Measurements from ENCODE around the gene TIAM2. TPM values are rescaled to one million over a fixed set of nuclear protein-coding genes. Genes with fewer than 3 reads are reported as not detected.

Gene TIAM2
- total and polyA plus RNA-seq, 2 experiments from 2014 or later = 14.2 to 24.4 TPM

DNA sequence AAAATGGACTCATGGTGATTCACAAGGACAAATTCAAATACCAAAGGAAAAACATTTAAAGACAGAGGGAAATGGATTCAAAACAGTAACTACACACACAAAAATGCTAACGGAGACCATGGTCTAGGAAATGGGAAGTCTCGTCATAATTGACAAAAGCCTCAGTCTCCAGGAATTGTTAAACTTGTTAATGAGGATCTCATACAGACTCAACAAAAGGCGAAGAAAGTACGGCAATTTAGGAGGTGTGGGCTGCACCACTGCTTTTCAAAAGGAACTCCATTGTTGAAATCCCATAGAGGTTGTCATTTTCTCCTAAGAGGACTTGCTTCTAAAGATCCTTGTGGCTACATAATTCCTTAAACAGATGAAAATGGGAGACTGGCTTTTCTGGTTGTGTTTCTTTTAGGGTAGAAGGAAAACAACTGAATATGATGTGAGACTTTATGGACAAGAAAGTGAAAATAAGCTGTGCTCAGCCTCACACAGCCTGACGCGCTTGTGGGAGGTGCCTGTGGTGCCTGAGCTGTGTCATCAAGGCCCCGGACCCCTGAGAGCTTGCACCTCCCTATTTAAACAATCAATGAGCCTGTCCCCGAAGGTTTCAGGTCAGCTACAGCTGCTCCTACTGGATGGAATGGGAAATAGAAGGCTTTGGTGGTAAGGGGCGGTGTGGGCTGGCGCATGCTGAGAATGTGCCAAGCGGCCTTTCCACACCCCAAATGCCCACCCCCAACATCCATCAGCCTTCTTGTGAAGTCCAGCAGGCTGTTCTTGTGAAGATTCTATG is 266.2 kb downstream of the TIAM2 start:
- H3K9me3 Mint-ChIP-seq = peaks cover 2% of the 10 kb centered on the region; the same call in 1 of the 3 replicates
- Histone ChIP-seq H3K4me1 (ENCODE audit: insufficient read depth) (peaks cover 21% of the 10 kb centered on the region), H3K36me3 (ENCODE audit: insufficient read depth) (peaks cover 23% of the 10 kb centered on the region), H3K79me2 (replicated peaks; ENCODE audit: insufficient read depth) (peaks cover 9% of the 10 kb centered on the region; the same call in 1 of the 2 replicates), H3K4me2 (no peak overlapping the region), H3K9me2 (ENCODE audit: insufficient read depth) (no peaks in the 10 kb centered on the region), H3K4me3 (no peak overlapping the region), H3K27me3 (ENCODE audit: insufficient read depth) (no peaks in the 10 kb centered on the region), H4K20me1 (replicated peaks; ENCODE audit: insufficient read depth) (no peaks in the 10 kb centered on the region), H3K27ac (ENCODE audit: low read depth) (peak overlapping the region; percentile 51; the same call in 1 of the 2 replicates), H2AFZ (no peak overlapping the region), H3F3A (replicated peaks; ENCODE audit: low read depth) (no peaks in the 10 kb centered on the region)
- ATAC-seq (peak; percentile 95), DNase-seq (ENCODE audit: low spot score) (peak; percentile 83)
- H3K36me3 Mint-ChIP-seq (ENCODE audit: low read depth) = peaks cover 49% of the 10 kb centered on the region
- 0 out of 2 replicates have a peak, but pooled peaks have one; percentile 9 for TF ChIP-seq CREB1 (CRISPR knock-in tag; IDR thresholded peaks at IDR 0.05; ENCODE audit: low read depth)
- no peak for TF ChIP-seq POLR2AphosphoS5 (IDR thresholded peaks at IDR 0.05; ENCODE audit: low read depth)
- no peak for TF ChIP-seq STAT1 (IDR thresholded peaks at IDR 0.05; ENCODE audit: unreplicated experiment)
- TF ChIP-seq, protein P1, sequence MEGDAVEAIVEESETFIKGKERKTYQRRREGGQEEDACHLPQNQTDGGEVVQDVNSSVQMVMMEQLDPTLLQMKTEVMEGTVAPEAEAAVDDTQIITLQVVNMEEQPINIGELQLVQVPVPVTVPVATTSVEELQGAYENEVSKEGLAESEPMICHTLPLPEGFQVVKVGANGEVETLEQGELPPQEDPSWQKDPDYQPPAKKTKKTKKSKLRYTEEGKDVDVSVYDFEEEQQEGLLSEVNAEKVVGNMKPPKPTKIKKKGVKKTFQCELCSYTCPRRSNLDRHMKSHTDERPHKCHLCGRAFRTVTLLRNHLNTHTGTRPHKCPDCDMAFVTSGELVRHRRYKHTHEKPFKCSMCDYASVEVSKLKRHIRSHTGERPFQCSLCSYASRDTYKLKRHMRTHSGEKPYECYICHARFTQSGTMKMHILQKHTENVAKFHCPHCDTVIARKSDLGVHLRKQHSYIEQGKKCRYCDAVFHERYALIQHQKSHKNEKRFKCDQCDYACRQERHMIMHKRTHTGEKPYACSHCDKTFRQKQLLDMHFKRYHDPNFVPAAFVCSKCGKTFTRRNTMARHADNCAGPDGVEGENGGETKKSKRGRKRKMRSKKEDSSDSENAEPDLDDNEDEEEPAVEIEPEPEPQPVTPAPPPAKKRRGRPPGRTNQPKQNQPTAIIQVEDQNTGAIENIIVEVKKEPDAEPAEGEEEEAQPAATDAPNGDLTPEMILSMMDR (conservative IDR thresholded peaks at IDR 0.05; ENCODE audit: low read depth in 2 of 2) = peak; percentile 58 to 62
- no peak for TF ChIP-seq JUNB (IDR thresholded peaks at IDR 0.05; ENCODE audit: unreplicated experiment)
- TF ChIP-seq NANOG (IDR thresholded peaks at IDR 0.05; ENCODE audit: borderline replicate concordance) = no peak
- TF ChIP-seq EZH2phosphoT487 (IDR thresholded peaks at IDR 0.05; ENCODE audit: unreplicated experiment) = no peak
- TF ChIP-seq, protein P2, sequence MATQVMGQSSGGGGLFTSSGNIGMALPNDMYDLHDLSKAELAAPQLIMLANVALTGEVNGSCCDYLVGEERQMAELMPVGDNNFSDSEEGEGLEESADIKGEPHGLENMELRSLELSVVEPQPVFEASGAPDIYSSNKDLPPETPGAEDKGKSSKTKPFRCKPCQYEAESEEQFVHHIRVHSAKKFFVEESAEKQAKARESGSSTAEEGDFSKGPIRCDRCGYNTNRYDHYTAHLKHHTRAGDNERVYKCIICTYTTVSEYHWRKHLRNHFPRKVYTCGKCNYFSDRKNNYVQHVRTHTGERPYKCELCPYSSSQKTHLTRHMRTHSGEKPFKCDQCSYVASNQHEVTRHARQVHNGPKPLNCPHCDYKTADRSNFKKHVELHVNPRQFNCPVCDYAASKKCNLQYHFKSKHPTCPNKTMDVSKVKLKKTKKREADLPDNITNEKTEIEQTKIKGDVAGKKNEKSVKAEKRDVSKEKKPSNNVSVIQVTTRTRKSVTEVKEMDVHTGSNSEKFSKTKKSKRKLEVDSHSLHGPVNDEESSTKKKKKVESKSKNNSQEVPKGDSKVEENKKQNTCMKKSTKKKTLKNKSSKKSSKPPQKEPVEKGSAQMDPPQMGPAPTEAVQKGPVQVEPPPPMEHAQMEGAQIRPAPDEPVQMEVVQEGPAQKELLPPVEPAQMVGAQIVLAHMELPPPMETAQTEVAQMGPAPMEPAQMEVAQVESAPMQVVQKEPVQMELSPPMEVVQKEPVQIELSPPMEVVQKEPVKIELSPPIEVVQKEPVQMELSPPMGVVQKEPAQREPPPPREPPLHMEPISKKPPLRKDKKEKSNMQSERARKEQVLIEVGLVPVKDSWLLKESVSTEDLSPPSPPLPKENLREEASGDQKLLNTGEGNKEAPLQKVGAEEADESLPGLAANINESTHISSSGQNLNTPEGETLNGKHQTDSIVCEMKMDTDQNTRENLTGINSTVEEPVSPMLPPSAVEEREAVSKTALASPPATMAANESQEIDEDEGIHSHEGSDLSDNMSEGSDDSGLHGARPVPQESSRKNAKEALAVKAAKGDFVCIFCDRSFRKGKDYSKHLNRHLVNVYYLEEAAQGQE (IDR thresholded peaks at IDR 0.05; ENCODE audit: unreplicated experiment) = no peak
- no peaks in the 10 kb centered on the region for H3K27me3 Mint-ChIP-seq (ENCODE audit: insufficient read depth, low read depth, poor library complexity)
- peak overlapping the region; percentile 90 for H3K27ac Mint-ChIP-seq
- H3K4me1 Mint-ChIP-seq = peaks cover 35% of the 10 kb centered on the region
- no peak overlapping the region for H3K4me3 Mint-ChIP-seq

- Histone ChIP-seq H2AFZ (no peak overlapping the region), H3K27ac (ENCODE audit: low read depth) (peak overlapping the region; percentile 40; the same call in 1 of the 2 replicates), H3K4me1 (ENCODE audit: insufficient read depth) (peaks cover 21% of the 10 kb centered on the region), H3K79me2 (replicated peaks; ENCODE audit: insufficient read depth) (peaks cover 9% of the 10 kb centered on the region; the same call in 1 of the 2 replicates), H3K4me3 (no peak overlapping the region), H3K9me2 (ENCODE audit: insufficient read depth) (no peaks in the 10 kb centered on the region), H3K36me3 (ENCODE audit: insufficient read depth) (peaks cover 10% of the 10 kb centered on the region), H4K20me1 (replicated peaks; ENCODE audit: insufficient read depth) (no peaks in the 10 kb centered on the region), H3K27me3 (ENCODE audit: insufficient read depth) (no peaks in the 10 kb centered on the region), H3F3A (replicated peaks; ENCODE audit: low read depth) (no peaks in the 10 kb centered on the region), H3K4me2 (no peak overlapping the region)
- Mint-ChIP-seq H3K4me1 (peaks cover 40% of the 10 kb centered on the region), H3K36me3 (ENCODE audit: low read depth) (peaks cover 49% of the 10 kb centered on the region), H3K9me3 (peaks cover 2% of the 10 kb centered on the region; the same call in 1 of the 3 replicates), H3K27ac (no peak overlapping the region), H3K27me3 (ENCODE audit: insufficient read depth, low read depth, poor library complexity) (no peaks in the 10 kb centered on the region), H3K4me3 (no peak overlapping the region)
- DNase-seq (ENCODE audit: low spot score) (no peak), ATAC-seq (no peak)
- TF ChIP-seq ZNF462 (CRISPR knock-in tag; IDR thresholded peaks at IDR 0.05) (no peak), ZNF331 (CRISPR knock-in tag; IDR thresholded peaks at IDR 0.05; ENCODE audit: low read depth) (no peak)
These were observed 267.5 kb downstream of the TIAM2 start for GRCh38 chr6:155262655-155263054.
